IgD-negative memory B cell (primary cell): ENCODE results near the gene CRYBG1. TPM values are rescaled to one million over a fixed set of nuclear protein-coding genes. Genes with fewer than 3 reads are reported as not detected.

ENCODE experiments used
- H3K27ac Mint-ChIP-seq, 3 donors: one replicate each; pipeline ENCODE4 v1.8.0; 2020 to 2022; ENCODE audit warnings: mild to moderate bottlenecking in 3 of 3, mixed read lengths in 3 of 3, moderate library complexity in 1 of 3
- H3K27me3 Mint-ChIP-seq: one replicate; pipeline ENCODE4 v1.8.0; 2021; ENCODE audit warnings: mixed read lengths
- H3K36me3 Mint-ChIP-seq: one replicate; pipeline ENCODE4 v1.8.0; 2020; ENCODE audit warnings: mild to moderate bottlenecking, mixed read lengths
- H3K4me1 Mint-ChIP-seq, 3 donors: one replicate each; pipeline ENCODE4 v1.8.0; 2020 to 2022; ENCODE audit warnings: mixed read lengths in 3 of 3, mild to moderate bottlenecking in 1 of 3
- H3K4me3 Mint-ChIP-seq, 4 donors: one replicate each; pipeline ENCODE4 v1.8.0; 2020 to 2022; ENCODE audit warnings: mild to moderate bottlenecking in 4 of 4, mixed read lengths in 4 of 4, moderate library complexity in 3 of 4
- H3K9me3 Mint-ChIP-seq, 3 donors: one replicate each; pipeline ENCODE4 v1.8.0; 2020 to 2021; ENCODE audit warnings: mixed read lengths in 3 of 3, mild to moderate bottlenecking in 1 of 3
- polyA plus RNA-seq: library from polyadenylated mRNA; unstranded; fragments of 300-500 nt; fragmentation: Illumina TruSeq; gene quantifications from one replicate; pipeline ENCODE4 v1.2.3, GENCODE V29; 2021

Gene CRYBG1
- polyA plus RNA-seq, 1 donor from 2014 or later, result 18.1 TPM

DNA sequence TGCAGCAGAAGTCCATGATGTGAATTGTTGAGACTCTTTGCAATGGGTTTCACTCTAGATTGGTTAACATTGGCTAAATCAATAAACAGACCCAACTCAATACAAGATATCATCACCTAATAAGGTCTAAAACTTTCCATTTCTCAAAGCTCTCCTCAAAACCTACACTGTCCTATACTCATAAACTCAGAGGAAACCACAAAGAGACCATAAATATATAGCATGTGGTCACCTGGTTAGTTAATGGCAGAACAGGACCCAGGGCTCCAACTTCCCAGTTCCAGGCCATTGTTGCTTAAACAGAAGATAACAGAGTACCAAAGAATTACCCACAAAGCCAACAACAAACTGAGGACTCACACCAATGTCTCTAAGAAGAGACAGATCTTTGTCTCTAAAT is 256.8 kb downstream of the CRYBG1 start:
- Mint-ChIP-seq H3K27me3 (no peaks in the 10 kb centered on the region), H3K4me1 (peaks cover 23 to 33% (median 32%) of the 10 kb centered on the region in 3 donors), H3K9me3 (no peaks in the 10 kb centered on the region), H3K36me3 (peaks cover 13% of the 10 kb centered on the region), H3K27ac (peak overlapping the region in 1 of 3 donors; percentile 76), H3K4me3 (no peak overlapping the region)

DNA sequence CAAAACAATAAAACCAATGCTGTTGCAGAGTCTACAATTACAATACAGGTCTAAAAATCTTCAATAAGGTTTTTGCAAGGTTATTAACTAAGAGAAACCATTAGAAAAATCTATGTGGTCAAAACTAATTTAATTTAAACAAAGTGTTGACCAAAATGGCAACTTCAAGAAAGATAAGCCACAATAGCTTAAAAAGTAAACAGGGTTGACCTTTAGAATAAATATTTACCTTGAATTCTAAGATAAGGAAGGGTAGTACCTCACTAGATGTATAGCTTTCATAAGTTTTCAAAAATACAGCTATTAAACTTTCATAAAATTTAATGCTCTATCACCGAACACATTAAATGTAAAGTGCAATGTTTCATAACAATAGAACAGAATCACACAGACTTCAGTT is 257.3 kb downstream of the CRYBG1 start:
- Mint-ChIP-seq H3K9me3 (no peaks in the 10 kb centered on the region), H3K27me3 (no peaks in the 10 kb centered on the region), H3K36me3 (peaks cover 17% of the 10 kb centered on the region), H3K4me1 (peaks cover 23 to 29% (median 28%) of the 10 kb centered on the region in 3 donors), H3K27ac (no peak overlapping the region), H3K4me3 (no peak overlapping the region)

DNA sequence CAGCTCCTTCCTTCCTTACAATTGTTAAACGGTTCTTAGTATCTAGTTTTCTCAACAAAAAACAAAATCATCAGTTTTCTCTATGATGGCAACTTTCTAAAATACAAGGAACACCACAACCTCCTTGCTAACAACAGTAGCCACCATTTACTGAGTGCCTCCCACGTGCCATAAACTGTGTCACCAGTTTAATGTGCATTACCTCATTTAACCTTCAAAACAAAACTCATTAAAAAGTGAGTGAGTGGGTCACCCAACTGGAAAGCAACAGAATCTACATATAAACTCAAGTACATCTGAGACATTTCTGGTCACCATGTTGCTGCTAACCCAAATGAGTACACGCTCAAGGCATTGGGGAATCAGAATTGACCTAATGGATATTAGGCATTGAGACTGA is 257.8 kb downstream of the CRYBG1 start:
- no peaks in the 10 kb centered on the region for H3K27me3 Mint-ChIP-seq
- H3K36me3 Mint-ChIP-seq, result peaks cover 16% of the 10 kb centered on the region
- peak overlapping the region in 1 of 3 donors; percentile 77 for H3K27ac Mint-ChIP-seq
- H3K9me3 Mint-ChIP-seq, result no peaks in the 10 kb centered on the region
- no peak overlapping the region for H3K4me3 Mint-ChIP-seq
- H3K4me1 Mint-ChIP-seq, result peaks cover 21 to 25% (median 23%) of the 10 kb centered on the region in 3 donors

DNA sequence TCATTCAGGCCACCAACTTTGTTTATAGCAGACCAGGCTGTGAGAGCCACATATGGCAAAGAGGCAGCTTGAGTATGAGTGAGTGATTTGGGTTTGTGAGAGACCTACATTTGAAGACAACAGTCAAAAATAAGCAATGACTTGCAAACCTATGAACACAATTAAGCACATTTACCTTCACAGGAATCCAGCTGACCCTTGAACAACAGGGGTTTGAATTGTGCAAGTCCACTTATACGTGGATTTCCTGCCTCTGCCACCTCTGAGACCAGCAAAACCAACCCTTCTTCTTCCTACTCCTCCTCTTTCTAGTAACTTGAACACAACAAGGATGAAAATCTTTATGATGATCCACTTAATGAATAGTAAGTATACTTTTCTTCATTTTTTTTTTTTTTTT is 258.7 kb downstream of the CRYBG1 start:
- no peaks in the 10 kb centered on the region for H3K9me3 Mint-ChIP-seq
- peaks cover 15 to 18% (median 16%) of the 10 kb centered on the region in 3 donors for H3K4me1 Mint-ChIP-seq
- no peaks in the 10 kb centered on the region for H3K27me3 Mint-ChIP-seq
- peak overlapping the region in 1 of 3 donors; percentile 65 for H3K27ac Mint-ChIP-seq
- peaks cover 16% of the 10 kb centered on the region for H3K36me3 Mint-ChIP-seq
- H3K4me3 Mint-ChIP-seq, result no peak overlapping the region

DNA sequence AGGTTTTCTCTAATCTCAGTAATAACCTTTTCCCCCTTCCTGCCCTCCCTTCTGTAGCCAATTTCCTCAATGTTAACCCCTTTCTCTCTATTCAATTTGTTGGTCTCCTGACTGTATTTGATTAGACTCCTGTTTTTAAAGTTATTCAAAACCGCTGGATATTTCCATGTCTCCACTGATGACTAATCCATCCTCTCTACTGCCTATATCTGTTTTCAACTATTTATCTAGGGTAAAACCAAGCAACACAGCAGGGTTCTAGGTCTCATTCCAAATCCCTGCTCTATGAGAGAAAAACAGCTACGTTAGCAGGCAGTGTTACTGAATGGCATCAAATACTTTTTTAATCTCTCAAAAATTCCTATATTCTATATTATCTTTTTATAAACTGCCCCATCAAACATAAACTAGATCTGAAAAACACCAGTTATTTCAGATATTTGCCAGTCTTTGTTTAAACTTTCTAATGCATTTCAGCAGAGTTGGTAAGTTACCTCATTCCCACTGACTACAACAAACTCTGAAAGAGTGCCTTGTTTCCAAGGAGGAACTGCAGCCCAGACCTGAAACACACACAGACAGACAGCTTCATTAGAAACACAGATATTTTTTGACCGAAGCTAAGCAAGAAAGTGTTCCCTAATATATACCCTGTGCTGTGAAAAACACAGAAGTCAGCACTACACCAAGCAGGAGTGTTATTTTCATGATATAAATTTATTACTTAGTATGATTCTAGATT is 260.6 kb downstream of the CRYBG1 start:
- Mint-ChIP-seq H3K27ac (no peak overlapping the region), H3K4me3 (peak overlapping the region in 1 of 4 donors; percentile 51), H3K36me3 (peaks cover 16% of the 10 kb centered on the region), H3K9me3 (peaks cover 0 to 2% (median 0%) of the 10 kb centered on the region in 3 donors), H3K4me1 (peaks cover 5 to 18% (median 11%) of the 10 kb centered on the region in 3 donors), H3K27me3 (no peaks in the 10 kb centered on the region)

Other genes with a start within 250 kb of the CRYBG1 start
- 31.4 TPM for gene ATG5, start 35.0 kb upstream of the CRYBG1 start, polyA plus RNA-seq